ENCODE measurements around the gene NEDD4L. TPM values are rescaled to one million over a fixed set of nuclear protein-coding genes. Genes with fewer than 3 reads are reported as not detected.

NEDD4L gene
- polyA plus RNA-seq, 1 donor (not counting 4 experiments of a cell fraction or from before 2014, with no cell fraction given), result 52.6 TPM

- H3K79me2 ChIP-seq (ENCODE audit: control insufficient read depth, insufficient read depth, low read length), result peaks cover 35% of the 10 kb centered on the region
These were observed 1.4 kb downstream of the NEDD4L start for GRCh38 chr18:58045242-58046092.

GRCh38 chr18:58046093-58046793 lies 2.2 kb downstream of the NEDD4L start:
- Histone ChIP-seq H3K9me1 (ENCODE audit: control insufficient read depth, extremely low read depth, insufficient read depth, low read length) (no peaks in the 10 kb centered on the region), H4K20me1 (ENCODE audit: control insufficient read depth, extremely low read depth, insufficient read depth, low read length) (no peaks in the 10 kb centered on the region), H3K4me1 (ENCODE audit: control insufficient read depth, extremely low read depth, insufficient read depth, low read length) (peaks cover 35% of the 10 kb centered on the region), H3K9ac (ENCODE audit: control insufficient read depth, extremely low read depth, insufficient read depth, low read length) (peak overlapping the region; percentile 75), H3K79me2 (ENCODE audit: control insufficient read depth, insufficient read depth, low read length) (peaks cover 40% of the 10 kb centered on the region), H3K9me3 (ENCODE audit: control insufficient read depth, low read depth, low read length) (no peaks in the 10 kb centered on the region), H3K27ac (ENCODE audit: control insufficient read depth, insufficient read depth, low read length) (peak overlapping the region; percentile 84), H3K36me3 (ENCODE audit: control insufficient read depth in 2 of 2, extremely low read depth in 1 of 2, insufficient read depth in 2 of 2, low read length in 2 of 2) (no peaks in the 10 kb centered on the region), H3K27me3 (ENCODE audit: control insufficient read depth, extremely low read depth, insufficient read depth, low read length) (no peaks in the 10 kb centered on the region), H3K4me3 (ENCODE audit: control insufficient read depth in 2 of 3, extremely low read depth in 1 of 3, insufficient read depth in 2 of 3, low read depth in 1 of 3, low read length in 3 of 3) (peak overlapping the region; percentile 51 to 86 (median 69)), H3K4me2 (ENCODE audit: control insufficient read depth, extremely low read depth, insufficient read depth, low read depth, low read length) (peak overlapping the region; percentile 99), H2AFZ (ENCODE audit: control insufficient read depth, low read length) (peak overlapping the region; percentile 86)
- dilution Hi-C loops (cut with MboI; ENCODE audit: extremely low pct_ligation_motif_present, low sequenced_read_pairs), result loop anchor here (25.0 kb wide), 1 partner anchor 159 kb away; no protein-coding TSS in a partner anchor
- TF ChIP-seq EZH2 (IDR thresholded peaks at IDR 0.05; ENCODE audit: low read length) (no peak), CTCF (optimal IDR thresholded peaks at IDR 0.05 in 1 of 3, IDR thresholded peaks at IDR 0.05 in 1 of 3, conservative IDR thresholded peaks at IDR 0.05 in 1 of 3; ENCODE audit: extremely low read depth in 1 of 3, insufficient read depth in 2 of 3, low read length in 3 of 3) (no peak)
- no peak for FAIRE-seq
- DNase-seq (ENCODE audit: low read depth, low spot score), result no peak

More at GRCh38 chr18:58045242-58046092, 1.4 kb downstream of the NEDD4L start:
- FAIRE-seq, result peak; percentile 67
- H3K9me3 ChIP-seq (ENCODE audit: control insufficient read depth, low read depth, low read length), result no peaks in the 10 kb centered on the region
- H3K4me2 ChIP-seq (ENCODE audit: control insufficient read depth, extremely low read depth, insufficient read depth, low read depth, low read length), result peak overlapping the region; percentile 99
- dilution Hi-C loops (cut with MboI; ENCODE audit: extremely low pct_ligation_motif_present, low sequenced_read_pairs), result loop anchor here (25.0 kb wide), 1 partner anchor 158 kb away; no protein-coding TSS in a partner anchor
- peak overlapping the region; percentile 84 for H3K27ac ChIP-seq (ENCODE audit: control insufficient read depth, insufficient read depth, low read length)
- peak overlapping the region; percentile 51 to 86 (median 69) for H3K4me3 ChIP-seq (ENCODE audit: control insufficient read depth in 2 of 3, extremely low read depth in 1 of 3, insufficient read depth in 2 of 3, low read depth in 1 of 3, low read length in 3 of 3)
- H3K9ac ChIP-seq (ENCODE audit: control insufficient read depth, extremely low read depth, insufficient read depth, low read length), result peak overlapping the region; percentile 75
- H3K4me1 ChIP-seq (ENCODE audit: control insufficient read depth, extremely low read depth, insufficient read depth, low read length), result peaks cover 35% of the 10 kb centered on the region
- no peaks in the 10 kb centered on the region for H3K9me1 ChIP-seq (ENCODE audit: control insufficient read depth, extremely low read depth, insufficient read depth, low read length)
- H4K20me1 ChIP-seq (ENCODE audit: control insufficient read depth, extremely low read depth, insufficient read depth, low read length), result no peaks in the 10 kb centered on the region
- no peaks in the 10 kb centered on the region for H3K36me3 ChIP-seq (ENCODE audit: control insufficient read depth in 2 of 2, extremely low read depth in 1 of 2, insufficient read depth in 2 of 2, low read length in 2 of 2)
- peak; percentile 35 for DNase-seq (ENCODE audit: low read depth, low spot score)
- H3K27me3 ChIP-seq (ENCODE audit: control insufficient read depth, extremely low read depth, insufficient read depth, low read length), result no peaks in the 10 kb centered on the region
- H2AFZ ChIP-seq (ENCODE audit: control insufficient read depth, low read length), result peak overlapping the region; percentile 86
- no peak for TF ChIP-seq EZH2 (IDR thresholded peaks at IDR 0.05; ENCODE audit: low read length)
- TF ChIP-seq CTCF (optimal IDR thresholded peaks at IDR 0.05 in 1 of 3, IDR thresholded peaks at IDR 0.05 in 1 of 3, conservative IDR thresholded peaks at IDR 0.05 in 1 of 3; ENCODE audit: extremely low read depth in 1 of 3, insufficient read depth in 2 of 3, low read length in 3 of 3), result peak in 2 of 3 experiments; percentile 4 to 18

Measured in keratinocyte (primary cell).